ENCODE measurements around the gene AMBRA1.

Gene AMBRA1

GRCh38 chr11:46475051-46475925, 118.5 kb downstream of the AMBRA1 start:
- DNase-seq (ENCODE audit: low read depth) = no peak

- no peak for DNase-seq (ENCODE audit: low read depth)
These were observed 121.2 kb downstream of the AMBRA1 start for GRCh38 chr11:46472662-46472994.

- DNase-seq (ENCODE audit: low read depth) = no peak
These were observed 121.7 kb downstream of the AMBRA1 start for GRCh38 chr11:46471943-46472661.

GRCh38 chr11:46469926-46470325, 123.9 kb downstream of the AMBRA1 start:
- no peak for DNase-seq (ENCODE audit: low read depth)

GRCh38 chr11:46465683-46466082, 128.1 kb downstream of the AMBRA1 start:
- DNase-seq (ENCODE audit: low read depth) = no peak

- DNase-seq (ENCODE audit: low read depth) = no peak
These were observed 130.0 kb downstream of the AMBRA1 start for GRCh38 chr11:46463701-46464421.

- no peak for DNase-seq (ENCODE audit: low read depth)
These were observed 132.3 kb downstream of the AMBRA1 start for GRCh38 chr11:46461461-46461927.

- no peak for DNase-seq (ENCODE audit: low read depth)
These were observed 135.3 kb downstream of the AMBRA1 start for GRCh38 chr11:46458491-46458890.

GRCh38 chr11:46457659-46458424, 136.0 kb downstream of the AMBRA1 start:
- DNase-seq (ENCODE audit: low read depth) = no peak

GRCh38 chr11:46457021-46457420, 136.8 kb downstream of the AMBRA1 start:
- no peak for DNase-seq (ENCODE audit: low read depth)

- no peak for DNase-seq (ENCODE audit: low read depth)
These were observed 137.4 kb downstream of the AMBRA1 start for GRCh38 chr11:46456269-46457001.

GRCh38 chr11:46455834-46456233, 138.0 kb downstream of the AMBRA1 start:
- DNase-seq (ENCODE audit: low read depth) = no peak

GRCh38 chr11:46452918-46453517, 140.8 kb downstream of the AMBRA1 start:
- no peak for DNase-seq (ENCODE audit: low read depth)

- no peak for DNase-seq (ENCODE audit: low read depth)
These were observed 142.1 kb downstream of the AMBRA1 start for GRCh38 chr11:46451759-46452158.

- no peak for DNase-seq (ENCODE audit: low read depth)
These were observed 142.9 kb downstream of the AMBRA1 start for GRCh38 chr11:46450846-46451477.

GRCh38 chr11:46447544-46447943, 146.3 kb downstream of the AMBRA1 start:
- DNase-seq (ENCODE audit: low read depth) = no peak

- no peak for DNase-seq (ENCODE audit: low read depth)
These were observed 147.7 kb downstream of the AMBRA1 start for GRCh38 chr11:46445920-46446771.

- no peak for DNase-seq (ENCODE audit: low read depth)
These were observed 148.5 kb downstream of the AMBRA1 start for GRCh38 chr11:46445192-46445919.

GRCh38 chr11:46444305-46444704, 149.5 kb downstream of the AMBRA1 start:
- no peak for DNase-seq (ENCODE audit: low read depth)

Data from GM04503 (cell line).